Smooth muscle cell (in vitro differentiated cells): ENCODE measurements around the gene NRP2. TPM values are rescaled to one million over a fixed set of nuclear protein-coding genes. Genes with fewer than 3 reads are reported as not detected.

ENCODE experiments used
- DNase-seq: peaks from one replicate; lab custom pipeline; 2025; ENCODE audit not compliant: unreplicated experiment; lab: John Stamatoyannopoulos, UW
- H2AFZ ChIP-seq: fragments of 200-600 bp; sonication (generic); 2 replicates; pipeline ENCODE4 v1.6.0; 2016; ENCODE audit warnings: antibody characterized with exemption, low read depth, mild to moderate bottlenecking
- H3F3A ChIP-seq: fragments of 200-600 bp; sonication (generic); 2 replicates; pipeline ENCODE4 v1.6.0; 2017; ENCODE audit warnings: antibody characterized with exemption, low read depth
- H3K27ac ChIP-seq: fragments of 200-600 bp; sonication (generic); 2 replicates; pipeline ENCODE4 v1.5.1; 2016; ENCODE audit warnings: low read depth, mild to moderate bottlenecking
- H3K27me3 ChIP-seq: fragments of 200-600 bp; sonication (generic); 2 replicates; pipeline ENCODE4 v1.6.1; 2016; ENCODE audit warnings: low read depth, mild to moderate bottlenecking
- H3K36me3 ChIP-seq: fragments of 200-600 bp; sonication (generic); 2 replicates; pipeline ENCODE4 v1.5.1; 2016; ENCODE audit warnings: low read depth
- H3K4me1 ChIP-seq: fragments of 200-600 bp; sonication (generic); 2 replicates; pipeline ENCODE4 v1.5.1; 2016; ENCODE audit warnings: low read depth
- H3K4me2 ChIP-seq: fragments of 200-600 bp; sonication (generic); 2 replicates; pipeline ENCODE4 v1.6.0; 2016; ENCODE audit warnings: mild to moderate bottlenecking
- H3K4me3 ChIP-seq: fragments of 200-600 bp; sonication (generic); 2 replicates; pipeline ENCODE4 v1.5.1; 2016; ENCODE audit warnings: mild to moderate bottlenecking
- H3K79me2 ChIP-seq: fragments of 200-600 bp; sonication (generic); 2 replicates; pipeline ENCODE4 v1.6.0; 2016; ENCODE audit warnings: low read depth, mild to moderate bottlenecking
- H3K9ac ChIP-seq: fragments of 200-600 bp; sonication (generic); 2 replicates; pipeline ENCODE4 v1.6.0; 2016; ENCODE audit warnings: low read depth
- H3K9me3 ChIP-seq: fragments of 200-600 bp; sonication (generic); replicated peaks from 2 replicates; pipeline ENCODE4 v1.5.1; 2016; ENCODE audit warnings: low read depth
- H4K20me1 ChIP-seq: fragments of 200-600 bp; sonication (generic); 2 replicates; pipeline ENCODE4 v1.6.0; 2016; ENCODE audit warnings: low read depth
- WGBS: methylation state at CpG from one replicate; pipeline ENCODE4 v1.1.7; 2016; ENCODE audit warnings: low lambda C conversion rate; 5-methylcytosine and 5-hydroxymethylcytosine counted together
- polyA plus RNA-seq: library from polyadenylated mRNA; unstranded; fragments of >200 nt; fragmentation: Nextera tagmentation; extraction: Ambion mirVana; gene quantifications from 2 replicates; pipeline ENCODE4 v1.2.1, GENCODE V29; 2016
- total RNA-seq: library from RNA; depleted of rRNA; stranded (reverse); fragments of >200 nt; gene quantifications from 2 replicates; pipeline ENCODE4 v1.2.3, GENCODE V29; 2014
- TF ChIP-seq, protein P1 (sequence below): fragments of 200-600 bp; sonication (generic); IDR thresholded peaks from 2 replicates; pipeline ENCODE4 v1.5.1; 2017; ENCODE audit warnings: borderline replicate concordance, mild to moderate bottlenecking, antibody characterized with exemption; ENCODE audit not compliant: insufficient read depth, poor library complexity, severe bottlenecking

Gene NRP2
- total and polyA plus RNA-seq, 2 experiments from 2014 or later, result 58.4 to 96.1 TPM

DNA sequence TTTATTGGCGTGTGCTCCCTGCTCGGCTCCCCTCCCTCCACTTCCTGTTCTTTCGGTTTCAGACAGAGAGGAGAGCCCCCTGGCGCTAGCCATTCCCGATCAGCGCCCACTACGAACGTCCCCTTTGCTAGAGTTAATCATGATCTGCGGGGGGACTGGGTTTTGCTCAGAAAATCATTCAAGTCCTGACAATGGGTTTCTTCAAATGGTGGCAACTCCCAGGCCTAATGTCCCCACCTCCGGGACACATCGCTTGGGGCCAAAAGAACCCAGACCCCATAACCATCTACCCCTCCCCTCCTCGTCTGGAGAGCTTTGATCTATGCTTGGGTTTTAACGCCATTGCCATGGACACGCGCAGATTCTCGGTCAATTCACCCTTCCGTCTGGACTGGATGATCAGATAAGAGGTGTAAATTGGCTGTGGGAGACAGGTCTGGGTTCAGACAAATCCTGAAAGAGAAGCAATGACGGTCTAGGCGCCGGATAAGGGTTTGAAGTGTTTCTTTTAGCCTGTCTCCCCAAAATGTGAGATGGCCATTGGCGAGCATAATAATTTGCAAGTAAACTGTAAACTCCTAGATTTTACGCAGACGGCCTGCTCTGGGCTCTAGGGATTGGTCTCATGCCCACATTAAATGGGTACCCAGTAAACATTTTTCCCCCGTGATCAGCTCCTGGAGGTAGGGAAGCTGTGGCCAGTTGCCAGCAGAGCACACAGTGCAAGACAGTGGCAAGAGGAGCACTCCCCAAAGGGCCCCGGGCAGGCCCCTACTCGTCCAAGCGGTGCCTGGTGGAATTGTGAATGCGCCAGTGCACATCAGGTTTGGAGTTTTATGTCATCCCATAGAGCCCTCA lies 4.7 kb downstream of the NRP2 start:
- Histone ChIP-seq H2AFZ (peak overlapping the region; percentile 86), H3K27ac (peak overlapping the region; percentile 32), H3K36me3 (no peaks in the 10 kb centered on the region), H3F3A (peaks cover 8% of the 10 kb centered on the region), H3K9me3 (no peaks in the 10 kb centered on the region), H3K4me1 (peaks cover 22% of the 10 kb centered on the region), H3K27me3 (no peaks in the 10 kb centered on the region), H4K20me1 (peaks cover 11% of the 10 kb centered on the region), H3K4me3 (peak overlapping the region; percentile 74), H3K79me2 (peaks cover 84% of the 10 kb centered on the region), H3K9ac (peak overlapping the region; percentile 53), H3K4me2 (peak overlapping the region; percentile 100)
- 16% methylated on average over 28 of the region's 28 CpGs for WGBS
- TF ChIP-seq, protein P1, sequence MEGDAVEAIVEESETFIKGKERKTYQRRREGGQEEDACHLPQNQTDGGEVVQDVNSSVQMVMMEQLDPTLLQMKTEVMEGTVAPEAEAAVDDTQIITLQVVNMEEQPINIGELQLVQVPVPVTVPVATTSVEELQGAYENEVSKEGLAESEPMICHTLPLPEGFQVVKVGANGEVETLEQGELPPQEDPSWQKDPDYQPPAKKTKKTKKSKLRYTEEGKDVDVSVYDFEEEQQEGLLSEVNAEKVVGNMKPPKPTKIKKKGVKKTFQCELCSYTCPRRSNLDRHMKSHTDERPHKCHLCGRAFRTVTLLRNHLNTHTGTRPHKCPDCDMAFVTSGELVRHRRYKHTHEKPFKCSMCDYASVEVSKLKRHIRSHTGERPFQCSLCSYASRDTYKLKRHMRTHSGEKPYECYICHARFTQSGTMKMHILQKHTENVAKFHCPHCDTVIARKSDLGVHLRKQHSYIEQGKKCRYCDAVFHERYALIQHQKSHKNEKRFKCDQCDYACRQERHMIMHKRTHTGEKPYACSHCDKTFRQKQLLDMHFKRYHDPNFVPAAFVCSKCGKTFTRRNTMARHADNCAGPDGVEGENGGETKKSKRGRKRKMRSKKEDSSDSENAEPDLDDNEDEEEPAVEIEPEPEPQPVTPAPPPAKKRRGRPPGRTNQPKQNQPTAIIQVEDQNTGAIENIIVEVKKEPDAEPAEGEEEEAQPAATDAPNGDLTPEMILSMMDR, result peak; percentile 27
- no peak for DNase-seq

DNA sequence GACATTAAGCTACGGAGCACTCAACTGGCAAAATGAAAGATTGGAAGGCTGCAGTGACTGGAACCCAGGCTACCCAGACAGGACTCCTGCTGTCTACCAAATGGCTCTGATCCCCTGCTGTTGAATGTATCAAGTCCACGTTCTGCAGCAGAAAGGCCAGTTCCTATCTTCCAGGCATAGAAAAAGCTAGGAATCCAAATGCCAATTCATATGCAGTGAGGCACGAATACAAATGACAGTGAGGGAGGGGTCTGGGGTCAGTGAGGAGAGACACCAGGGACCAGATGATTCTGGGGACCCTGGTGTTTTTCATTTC lies 5.3 kb downstream of the NRP2 start:
- Histone ChIP-seq H3K9me3 (no peaks in the 10 kb centered on the region), H3K4me1 (peaks cover 22% of the 10 kb centered on the region), H3K27me3 (no peaks in the 10 kb centered on the region), H2AFZ (no peak overlapping the region), H3K4me3 (peak overlapping the region; percentile 74), H3K4me2 (peak overlapping the region; percentile 100), H3K79me2 (peaks cover 87% of the 10 kb centered on the region), H3K27ac (peak overlapping the region; percentile 32), H3K36me3 (no peaks in the 10 kb centered on the region), H3F3A (peaks cover 9% of the 10 kb centered on the region), H4K20me1 (peaks cover 11% of the 10 kb centered on the region), H3K9ac (no peak overlapping the region)
- DNase-seq, result no peak
- 26% methylated on average over 3 of the region's 3 CpGs for WGBS
- TF ChIP-seq, protein P1, result no peak

DNA sequence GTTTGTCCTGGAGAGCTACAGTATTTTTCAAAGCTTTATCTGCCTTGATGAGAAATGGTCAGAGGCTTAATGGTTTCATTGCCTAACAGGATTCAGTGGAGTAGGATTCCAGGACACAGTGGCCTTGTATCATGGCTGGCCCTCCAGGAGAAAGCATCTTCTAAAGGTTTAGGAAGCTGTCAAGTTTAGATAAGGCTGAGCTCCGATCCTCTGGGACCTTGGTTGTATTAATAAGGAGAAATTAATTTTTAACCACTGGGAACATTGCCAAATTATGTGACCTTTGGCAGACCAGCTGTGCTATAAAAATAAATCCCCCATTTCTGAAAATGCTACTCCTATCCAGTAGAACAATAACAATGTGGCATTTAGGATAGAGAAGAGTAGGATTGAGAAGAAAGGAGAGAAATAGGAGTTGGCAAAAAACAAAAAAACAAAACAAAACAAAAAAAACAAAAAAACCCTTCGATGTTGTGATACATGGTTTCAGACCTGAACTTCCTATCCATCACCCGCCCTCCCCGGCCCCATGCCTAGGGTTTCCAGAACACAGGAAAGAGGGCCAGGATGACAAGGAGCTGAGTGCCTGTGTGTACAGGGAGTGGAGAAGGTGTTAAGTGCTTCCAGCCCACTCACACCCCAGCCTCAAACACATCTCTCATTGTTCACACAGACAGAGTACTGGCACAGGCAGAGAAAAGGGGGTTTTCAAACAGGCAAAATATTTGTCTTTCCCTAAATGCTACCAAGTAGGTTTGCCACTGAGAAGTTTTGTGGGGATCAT lies 6.3 kb downstream of the NRP2 start:
- Histone ChIP-seq H3K36me3 (no peaks in the 10 kb centered on the region), H3K9me3 (no peaks in the 10 kb centered on the region), H3K4me3 (no peak overlapping the region), H3K27ac (peak overlapping the region; percentile 32), H3F3A (peaks cover 10% of the 10 kb centered on the region), H4K20me1 (peaks cover 11% of the 10 kb centered on the region), H3K79me2 (peaks cover 87% of the 10 kb centered on the region), H3K27me3 (no peaks in the 10 kb centered on the region), H2AFZ (no peak overlapping the region), H3K4me1 (peaks cover 18% of the 10 kb centered on the region), H3K4me2 (peak overlapping the region; percentile 100), H3K9ac (no peak overlapping the region)
- no peak for DNase-seq
- 75% methylated on average over 4 of the region's 4 CpGs for WGBS
- TF ChIP-seq, protein P1, result no peak
